DOHH2 (cell line): Measurements from ENCODE around the gene SAMD10.

Experiments
- H3F3A ChIP-seq: fragments of 200-600 bp; sonication (generic), shearing (Covaris generic); 2 replicates; pipeline ENCODE4 v1.6.0; 2016; ENCODE audit warnings: antibody characterized with exemption, mild to moderate bottlenecking; ENCODE audit not compliant: control insufficient read depth, insufficient read depth
- H3K27ac ChIP-seq: fragments of 200-600 bp; sonication (generic); 2 replicates; pipeline ENCODE4 v1.5.1; 2014; ENCODE audit warnings: low read depth, mild to moderate bottlenecking, low read length, moderate library complexity
- H3K27me3 ChIP-seq: fragments of 200-600 bp; sonication (generic); 2 replicates; pipeline ENCODE4 v1.6.1; 2014; ENCODE audit warnings: mild to moderate bottlenecking, low read length, mixed read lengths; ENCODE audit not compliant: control insufficient read depth
- H3K36me3 ChIP-seq: fragments of 200-600 bp; sonication (generic); 2 replicates; pipeline ENCODE4 v1.6.1; 2014; ENCODE audit warnings: mild to moderate bottlenecking, low read length, moderate library complexity, mixed read lengths; ENCODE audit not compliant: control insufficient read depth
- H3K4me1 ChIP-seq: fragments of 200-600 bp; sonication (generic); 2 replicates; pipeline ENCODE4 v1.6.1; 2014; ENCODE audit warnings: mild to moderate bottlenecking, low read length, mixed read lengths; ENCODE audit not compliant: control insufficient read depth
- H3K4me2 ChIP-seq: fragments of 200-600 bp; sonication (generic); 2 replicates; pipeline ENCODE4 v1.6.0; 2014; ENCODE audit warnings: mild to moderate bottlenecking, low read length, moderate library complexity
- H3K4me3 ChIP-seq: fragments of 200-600 bp; sonication (generic); 2 replicates; pipeline ENCODE4 v1.5.1; 2014; ENCODE audit warnings: mild to moderate bottlenecking, low read length, mixed read lengths
- H3K79me2 ChIP-seq: fragments of 200-600 bp; sonication (generic); 2 replicates; pipeline ENCODE4 v1.6.1; 2014; ENCODE audit warnings: mild to moderate bottlenecking, low read length, mixed read lengths; ENCODE audit not compliant: control insufficient read depth
- H3K9me2 ChIP-seq: fragments of 200-600 bp; sonication (generic); replicated peaks from 2 replicates; pipeline ENCODE4 v1.6.1; 2014; ENCODE audit warnings: mild to moderate bottlenecking, low read length, mixed read lengths; ENCODE audit not compliant: control insufficient read depth
- H3K9me3 ChIP-seq: fragments of 200-600 bp; sonication (generic); 2 replicates; pipeline ENCODE4 v1.6.1; 2014; ENCODE audit warnings: antibody characterized with exemption, low read length, mixed read lengths; ENCODE audit not compliant: control insufficient read depth, insufficient read depth
- H4K20me1 ChIP-seq: fragments of 200-600 bp; sonication (generic); 2 replicates; pipeline ENCODE4 v1.6.0; 2014; ENCODE audit warnings: low read depth, mild to moderate bottlenecking, antibody characterized with exemption, low read length, moderate library complexity; ENCODE audit not compliant: control insufficient read depth, insufficient read depth
- EZH2phosphoT487 ChIP-seq: fragments of 200-600 bp; sonication (generic); IDR thresholded peaks from 2 replicates; pipeline ENCODE4 v1.6.1; 2017; ENCODE audit warnings: borderline replicate concordance, mild to moderate bottlenecking, antibody characterized with exemption, low read length, moderate library complexity, mixed read lengths
- TF ChIP-seq, protein P1 (sequence below): fragments of 200-600 bp; sonication (generic); IDR thresholded peaks from one replicate; pipeline ENCODE4 v1.5.1; 2014; ENCODE audit warnings: antibody characterized with exemption, mild to moderate bottlenecking, low read depth, low read length; ENCODE audit not compliant: poor library complexity, severe bottlenecking

The SAMD10 gene

DNA sequence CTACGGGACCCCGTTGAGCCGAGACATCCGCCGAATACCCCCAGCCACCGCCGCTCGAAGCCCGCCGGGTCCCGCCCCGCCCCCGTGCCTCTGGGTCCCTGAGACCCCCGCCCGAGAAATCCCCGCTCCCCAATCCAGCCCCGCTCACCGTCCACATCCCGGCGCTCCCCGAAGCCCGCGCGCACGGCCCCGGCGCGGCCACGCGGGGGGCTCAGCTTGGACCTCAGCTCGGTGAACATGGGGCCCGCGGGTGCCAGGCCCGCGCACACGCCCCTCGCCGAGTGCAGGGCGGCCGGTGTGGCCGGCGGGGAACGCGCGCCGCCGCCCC lies 249 bp downstream of the SAMD10 start:
- no peaks in the 10 kb centered on the region for H3K9me2 ChIP-seq
- H3F3A ChIP-seq = peaks cover 17% of the 10 kb centered on the region
- H3K27ac ChIP-seq = peak overlapping the region; percentile 90
- no peaks in the 10 kb centered on the region for H3K9me3 ChIP-seq
- H3K36me3 ChIP-seq = peaks cover 28% of the 10 kb centered on the region
- peak overlapping the region; percentile 97 for H3K4me3 ChIP-seq
- peaks cover 41% of the 10 kb centered on the region for H3K79me2 ChIP-seq
- H3K27me3 ChIP-seq = no peaks in the 10 kb centered on the region
- H3K4me1 ChIP-seq = peaks cover 42% of the 10 kb centered on the region
- H3K4me2 ChIP-seq = peak overlapping the region; percentile 77
- TF ChIP-seq EZH2phosphoT487 = no peak
- TF ChIP-seq, protein P1, sequence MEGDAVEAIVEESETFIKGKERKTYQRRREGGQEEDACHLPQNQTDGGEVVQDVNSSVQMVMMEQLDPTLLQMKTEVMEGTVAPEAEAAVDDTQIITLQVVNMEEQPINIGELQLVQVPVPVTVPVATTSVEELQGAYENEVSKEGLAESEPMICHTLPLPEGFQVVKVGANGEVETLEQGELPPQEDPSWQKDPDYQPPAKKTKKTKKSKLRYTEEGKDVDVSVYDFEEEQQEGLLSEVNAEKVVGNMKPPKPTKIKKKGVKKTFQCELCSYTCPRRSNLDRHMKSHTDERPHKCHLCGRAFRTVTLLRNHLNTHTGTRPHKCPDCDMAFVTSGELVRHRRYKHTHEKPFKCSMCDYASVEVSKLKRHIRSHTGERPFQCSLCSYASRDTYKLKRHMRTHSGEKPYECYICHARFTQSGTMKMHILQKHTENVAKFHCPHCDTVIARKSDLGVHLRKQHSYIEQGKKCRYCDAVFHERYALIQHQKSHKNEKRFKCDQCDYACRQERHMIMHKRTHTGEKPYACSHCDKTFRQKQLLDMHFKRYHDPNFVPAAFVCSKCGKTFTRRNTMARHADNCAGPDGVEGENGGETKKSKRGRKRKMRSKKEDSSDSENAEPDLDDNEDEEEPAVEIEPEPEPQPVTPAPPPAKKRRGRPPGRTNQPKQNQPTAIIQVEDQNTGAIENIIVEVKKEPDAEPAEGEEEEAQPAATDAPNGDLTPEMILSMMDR = no peak
- H4K20me1 ChIP-seq = peaks cover 4% of the 10 kb centered on the region; the same call in 1 of the 2 replicates

- Histone ChIP-seq H3K79me2 (peaks cover 35% of the 10 kb centered on the region), H3F3A (peaks cover 17% of the 10 kb centered on the region), H3K27me3 (no peaks in the 10 kb centered on the region), H3K9me2 (no peaks in the 10 kb centered on the region), H3K4me1 (peaks cover 49% of the 10 kb centered on the region), H3K4me3 (peak overlapping the region; percentile 97), H3K4me2 (peak overlapping the region; percentile 77), H3K36me3 (peaks cover 25% of the 10 kb centered on the region), H3K27ac (peak overlapping the region; percentile 90), H3K9me3 (no peaks in the 10 kb centered on the region), H4K20me1 (peaks cover 4% of the 10 kb centered on the region; the same call in 1 of the 2 replicates)
- TF ChIP-seq EZH2phosphoT487 = no peak
Measured at GRCh38 chr20:63978319-63979228, 868 bp downstream of the SAMD10 start.

DNA sequence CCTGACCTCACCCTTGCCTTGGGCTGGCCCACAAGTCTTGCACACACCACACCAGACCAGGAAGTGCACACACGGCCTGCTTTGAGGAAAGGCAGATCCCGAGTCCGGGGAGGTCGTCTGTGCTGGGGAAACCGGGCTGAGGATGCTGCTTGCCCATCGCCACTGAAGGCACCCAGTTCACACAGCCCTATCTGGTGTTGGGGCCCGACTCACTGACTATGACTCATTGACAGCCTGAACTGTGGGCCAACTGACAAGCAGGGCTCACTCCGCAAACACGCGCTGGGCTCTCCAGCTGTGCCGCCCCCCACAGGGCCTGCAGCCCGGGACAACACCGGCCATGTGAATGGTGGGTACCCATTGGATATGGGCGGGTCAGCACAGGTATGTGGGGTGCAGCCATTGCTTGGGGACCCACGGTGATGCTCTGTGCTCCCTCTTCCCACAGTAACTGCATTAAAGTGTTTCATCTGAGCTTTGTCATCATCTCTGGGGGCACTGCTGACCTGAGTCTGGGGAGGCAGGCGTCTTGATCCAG lies 1.6 kb downstream of the SAMD10 start:
- H3K36me3 ChIP-seq = peaks cover 25% of the 10 kb centered on the region
- peak overlapping the region; percentile 97 for H3K4me3 ChIP-seq
- H3K4me2 ChIP-seq = peak overlapping the region; percentile 77
- H3K9me3 ChIP-seq = no peaks in the 10 kb centered on the region
- TF ChIP-seq, protein P1 = no peak
- TF ChIP-seq EZH2phosphoT487 = no peak
- peaks cover 27% of the 10 kb centered on the region for H3K79me2 ChIP-seq
- peaks cover 4% of the 10 kb centered on the region; the same call in 1 of the 2 replicates for H4K20me1 ChIP-seq
- H3K27me3 ChIP-seq = no peaks in the 10 kb centered on the region
- peaks cover 49% of the 10 kb centered on the region for H3K4me1 ChIP-seq
- H3K9me2 ChIP-seq = no peaks in the 10 kb centered on the region
- H3F3A ChIP-seq = peaks cover 20% of the 10 kb centered on the region
- peak overlapping the region; percentile 90 for H3K27ac ChIP-seq
